ENCODE results near the gene BRI3BP.

Gene BRI3BP

GRCh38 chr12:124952801-124953200, 40.6 kb upstream of the BRI3BP start:
- TF ChIP-seq, protein P1, sequence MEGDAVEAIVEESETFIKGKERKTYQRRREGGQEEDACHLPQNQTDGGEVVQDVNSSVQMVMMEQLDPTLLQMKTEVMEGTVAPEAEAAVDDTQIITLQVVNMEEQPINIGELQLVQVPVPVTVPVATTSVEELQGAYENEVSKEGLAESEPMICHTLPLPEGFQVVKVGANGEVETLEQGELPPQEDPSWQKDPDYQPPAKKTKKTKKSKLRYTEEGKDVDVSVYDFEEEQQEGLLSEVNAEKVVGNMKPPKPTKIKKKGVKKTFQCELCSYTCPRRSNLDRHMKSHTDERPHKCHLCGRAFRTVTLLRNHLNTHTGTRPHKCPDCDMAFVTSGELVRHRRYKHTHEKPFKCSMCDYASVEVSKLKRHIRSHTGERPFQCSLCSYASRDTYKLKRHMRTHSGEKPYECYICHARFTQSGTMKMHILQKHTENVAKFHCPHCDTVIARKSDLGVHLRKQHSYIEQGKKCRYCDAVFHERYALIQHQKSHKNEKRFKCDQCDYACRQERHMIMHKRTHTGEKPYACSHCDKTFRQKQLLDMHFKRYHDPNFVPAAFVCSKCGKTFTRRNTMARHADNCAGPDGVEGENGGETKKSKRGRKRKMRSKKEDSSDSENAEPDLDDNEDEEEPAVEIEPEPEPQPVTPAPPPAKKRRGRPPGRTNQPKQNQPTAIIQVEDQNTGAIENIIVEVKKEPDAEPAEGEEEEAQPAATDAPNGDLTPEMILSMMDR (IDR thresholded peaks at IDR 0.05), result no peak

DNA sequence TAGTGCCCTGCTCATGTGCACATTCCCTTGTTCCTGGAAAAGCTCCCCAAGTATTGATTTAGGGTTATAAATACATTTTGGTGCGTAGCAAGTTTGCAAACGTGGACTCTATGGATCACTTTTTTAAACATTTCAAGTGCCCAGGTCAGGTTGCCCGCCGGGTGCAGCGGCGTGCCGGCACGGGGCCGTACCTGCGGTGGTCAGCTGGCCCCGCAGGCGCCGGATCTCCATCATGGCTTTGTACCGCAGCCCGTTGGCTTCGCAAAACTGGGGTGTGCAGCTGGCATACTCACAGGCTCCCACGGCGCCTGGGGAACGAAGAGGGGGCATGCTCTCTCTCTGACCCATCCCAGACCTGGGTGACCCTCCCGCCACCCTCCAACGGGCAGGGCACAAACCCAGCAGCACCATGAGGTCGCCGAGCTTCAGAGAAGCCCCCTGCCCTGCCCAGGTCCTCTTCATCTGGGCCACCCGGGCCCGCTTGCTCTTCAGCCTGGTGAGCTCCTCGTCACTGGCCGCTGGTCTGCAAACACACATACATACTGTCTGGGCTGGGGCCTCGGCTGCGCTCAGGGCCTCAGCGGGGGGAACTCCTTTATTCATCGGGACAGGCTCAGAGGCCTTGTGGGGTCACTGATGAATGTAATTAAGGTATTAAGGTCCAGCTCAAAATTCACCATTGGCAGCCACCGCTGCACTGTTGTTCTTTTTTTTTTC, 39.6 kb upstream of the BRI3BP start:
- TF ChIP-seq, protein P1 (IDR thresholded peaks at IDR 0.05), result no peak

DNA sequence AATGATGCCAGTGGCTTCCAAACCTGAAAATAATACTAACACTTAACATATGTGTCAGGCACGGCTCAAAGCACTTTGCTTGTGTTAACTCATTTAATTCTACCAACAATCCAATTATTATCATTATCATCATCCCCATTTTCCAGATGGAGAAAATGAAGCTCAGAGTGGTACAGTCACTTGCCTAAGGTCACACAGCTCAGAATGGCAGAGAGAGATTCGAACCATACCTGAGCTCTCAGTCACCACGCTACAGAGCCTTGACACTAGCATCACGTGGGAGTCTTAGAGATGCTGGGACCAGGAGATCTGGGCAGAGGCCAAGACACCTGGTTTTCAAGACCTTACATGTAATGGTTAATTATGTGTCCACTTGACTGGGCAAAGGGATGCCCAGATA, 38.7 kb upstream of the BRI3BP start:
- TF ChIP-seq, protein P1 (IDR thresholded peaks at IDR 0.05), result no peak

DNA sequence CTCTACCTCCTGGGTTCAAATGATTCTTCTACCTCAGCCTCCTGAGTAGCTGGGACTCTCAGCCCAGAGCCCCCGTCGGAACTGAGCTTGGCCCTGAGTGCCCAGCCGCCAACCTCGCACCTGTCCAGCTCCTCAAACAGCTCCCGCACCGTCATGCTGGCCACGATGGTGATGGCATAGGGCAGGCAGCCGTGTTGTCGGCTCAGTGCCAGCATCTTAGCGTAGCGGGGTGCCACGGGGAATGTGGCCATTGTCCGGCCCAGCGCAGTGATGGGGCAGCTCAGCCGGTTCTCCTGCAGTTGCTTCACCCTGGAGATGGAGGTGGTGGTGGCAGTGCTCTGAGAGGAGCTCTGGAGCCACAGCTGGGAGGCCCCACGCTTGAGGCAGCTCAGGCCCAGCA, 36.9 kb upstream of the BRI3BP start:
- TF ChIP-seq, protein P1 (IDR thresholded peaks at IDR 0.05), result no peak

DNA sequence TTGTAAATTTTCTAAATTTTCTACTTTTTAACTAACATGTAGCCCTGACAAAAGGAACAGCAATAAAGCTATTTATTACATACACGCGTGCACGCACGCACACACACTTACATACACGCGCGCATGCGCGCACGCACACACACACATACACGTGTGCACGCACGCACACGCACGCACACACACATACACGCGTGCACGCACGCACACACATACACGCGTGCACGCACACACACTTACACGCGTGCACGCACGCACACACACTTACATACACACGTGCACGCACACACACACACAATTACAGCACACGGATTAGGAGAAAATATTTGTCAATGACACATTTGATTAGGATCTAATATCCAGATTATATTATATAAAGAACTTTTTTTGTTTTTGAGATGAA, 32.4 kb upstream of the BRI3BP start:
- TF ChIP-seq, protein P1 (IDR thresholded peaks at IDR 0.05), result no peak

GRCh38 chr12:124963211-124963610, 30.2 kb upstream of the BRI3BP start:
- TF ChIP-seq, protein P1 (IDR thresholded peaks at IDR 0.05), result no peak

DNA sequence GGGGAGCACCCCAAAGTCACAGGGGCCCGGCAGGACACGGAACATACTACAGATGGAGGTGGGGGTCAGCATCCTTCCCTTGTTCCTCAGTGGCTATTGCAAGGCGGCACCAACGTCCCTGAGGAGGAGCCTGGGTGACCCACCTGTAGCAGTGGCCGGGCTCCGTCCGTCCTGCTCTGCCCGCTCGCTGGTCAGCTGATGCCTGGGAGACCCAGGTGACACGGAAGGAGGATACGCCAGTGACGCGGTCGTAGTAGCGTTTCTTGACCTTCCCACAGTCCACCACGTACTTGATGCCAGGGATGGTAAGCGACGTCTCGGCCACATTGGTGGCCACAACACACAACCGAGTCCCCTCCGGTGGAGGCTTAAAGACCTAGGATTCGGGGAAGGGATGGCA, 29.2 kb upstream of the BRI3BP start:
- TF ChIP-seq, protein P1 (IDR thresholded peaks at IDR 0.05), result no peak

Measured in LNCAP (cell line).